SJSA1 (cell line): ENCODE results near the gene TMTC2. TPM values are rescaled to one million over a fixed set of nuclear protein-coding genes. Genes with fewer than 3 reads are reported as not detected.
"Not testable (repeated sequence)": the region's sequence is repeated elsewhere in the genome, so short reads cannot be mapped to it uniquely, and the experiment has no call there.

Experiments
- DNase-seq, 2 experiments: peaks; one replicate each; pipeline ENCODE4 v3.0.0-alpha.2; 2015 to 2020; ENCODE audit warnings: low spot score in 2 of 2, low read depth in 1 of 2
- H3K27ac ChIP-seq: fragments of 250-450 bp; sonication (Bioruptor Pico); 2 replicates; pipeline ENCODE4 v1.5.1; 2020; ENCODE audit warnings: mild to moderate bottlenecking, moderate library complexity
- H3K27me3 ChIP-seq: fragments of 250-450 bp; sonication (Bioruptor Pico); replicated peaks from 2 replicates; pipeline ENCODE4 v1.5.1; 2020; ENCODE audit warnings: mild to moderate bottlenecking, moderate library complexity
- H3K36me3 ChIP-seq: fragments of 250-450 bp; sonication (Bioruptor Pico); 2 replicates; pipeline ENCODE4 v1.5.1; 2020; ENCODE audit warnings: mild to moderate bottlenecking
- H3K4me1 ChIP-seq: fragments of 250-450 bp; sonication (Bioruptor Pico); replicated peaks from 2 replicates; pipeline ENCODE4 v1.6.1; 2021; ENCODE audit warnings: mild to moderate bottlenecking
- H3K4me3 ChIP-seq: fragments of 250-450 bp; sonication (Bioruptor Pico); 2 replicates; pipeline ENCODE4 v1.5.1; 2020; ENCODE audit warnings: mild to moderate bottlenecking
- H3K9me3 ChIP-seq: fragments of 250-450 bp; sonication (Bioruptor Pico); replicated peaks from 2 replicates; pipeline ENCODE4 v1.5.1; 2020; ENCODE audit warnings: mild to moderate bottlenecking
- total RNA-seq: library from RNA; depleted of rRNA; stranded (reverse); fragments of >200 nt; shearing (Covaris generic); gene quantifications from 2 replicates; pipeline ENCODE4 v1.2.3, GENCODE V29; 2014

TMTC2 gene
- total RNA-seq, 1 experiment from 2014 or later = 0.13 TPM

DNA sequence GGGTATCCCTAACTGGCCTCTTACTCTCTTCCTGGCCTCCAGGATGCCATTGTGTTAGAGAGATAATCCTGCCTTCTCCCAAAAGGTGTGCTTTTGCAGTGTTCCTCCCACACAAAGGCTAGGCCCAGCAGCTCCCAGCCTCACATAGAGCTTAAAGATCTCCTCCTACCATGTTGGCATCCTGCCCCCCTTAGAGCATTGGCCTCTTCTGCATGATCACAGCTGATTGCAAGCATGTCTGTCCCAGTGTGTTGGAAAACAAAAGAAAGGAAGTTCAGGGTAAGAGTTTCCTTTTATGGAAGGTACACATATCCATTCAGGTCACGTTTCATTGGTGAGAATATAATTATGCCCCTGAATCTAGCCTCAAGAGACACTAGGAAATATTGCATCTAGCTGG, 405.4 kb downstream of the TMTC2 start:
- no peaks in the 10 kb centered on the region for H3K36me3 ChIP-seq
- H3K27me3 ChIP-seq = no peaks in the 10 kb centered on the region
- peaks cover 7% of the 10 kb centered on the region; the same call in 1 of the 2 replicates for H3K9me3 ChIP-seq
- DNase-seq = no peak
- H3K4me3 ChIP-seq = no peak overlapping the region
- H3K27ac ChIP-seq = no peak overlapping the region
- no peaks in the 10 kb centered on the region for H3K4me1 ChIP-seq

DNA sequence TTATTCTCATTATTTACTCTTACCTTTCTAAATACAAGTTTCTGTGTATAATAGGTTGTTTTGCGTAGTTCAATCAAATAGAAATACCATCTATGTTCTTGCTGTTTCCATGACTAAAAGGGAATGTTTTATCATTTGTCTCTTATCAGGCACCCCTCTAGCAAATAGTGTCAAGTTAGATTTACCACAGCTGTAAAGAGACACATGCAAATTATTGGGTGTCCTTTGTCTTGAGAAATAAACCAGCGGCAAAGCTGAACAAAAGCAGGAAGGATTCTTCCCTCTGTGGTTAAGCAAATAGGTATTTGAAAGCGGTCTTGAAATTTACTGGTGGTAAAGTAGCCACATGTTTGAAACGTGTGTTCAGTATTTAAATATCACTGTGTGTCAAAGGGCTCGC, 405.9 kb downstream of the TMTC2 start:
- Histone ChIP-seq H3K27ac (no peak overlapping the region), H3K27me3 (no peaks in the 10 kb centered on the region), H3K4me3 (no peak overlapping the region), H3K4me1 (no peaks in the 10 kb centered on the region), H3K9me3 (peaks cover 7% of the 10 kb centered on the region; the same call in 1 of the 2 replicates), H3K36me3 (no peaks in the 10 kb centered on the region)
- DNase-seq = no peak

- no peaks in the 10 kb centered on the region for H3K27me3 ChIP-seq
- no peaks in the 10 kb centered on the region for H3K4me1 ChIP-seq
- no peak for DNase-seq
- no peaks in the 10 kb centered on the region for H3K36me3 ChIP-seq
- H3K4me3 ChIP-seq = no peak overlapping the region
- H3K9me3 ChIP-seq = peaks cover 7% of the 10 kb centered on the region; the same call in 1 of the 2 replicates
- no peak overlapping the region for H3K27ac ChIP-seq
These were observed 406.7 kb downstream of the TMTC2 start for GRCh38 chr12:83093426-83093825.

GRCh38 chr12:83097643-83098342, 411.1 kb downstream of the TMTC2 start:
- Histone ChIP-seq H3K36me3 (no peaks in the 10 kb centered on the region), H3K27ac (no peak overlapping the region), H3K4me3 (no peak overlapping the region), H3K4me1 (no peaks in the 10 kb centered on the region), H3K27me3 (no peaks in the 10 kb centered on the region), H3K9me3 (0 out of 2 replicates have a peak, but pooled peaks cover 7% of the 10 kb centered on the region)
- no peak for DNase-seq

GRCh38 chr12:83099436-83099835, 412.7 kb downstream of the TMTC2 start:
- no peaks in the 10 kb centered on the region for H3K36me3 ChIP-seq
- no peaks in the 10 kb centered on the region for H3K27me3 ChIP-seq
- H3K9me3 ChIP-seq = 0 out of 2 replicates have a peak, but pooled peaks cover 2% of the 10 kb centered on the region
- DNase-seq = no peak
- H3K27ac ChIP-seq = no peak overlapping the region
- no peak overlapping the region for H3K4me3 ChIP-seq
- H3K4me1 ChIP-seq = no peaks in the 10 kb centered on the region

DNA sequence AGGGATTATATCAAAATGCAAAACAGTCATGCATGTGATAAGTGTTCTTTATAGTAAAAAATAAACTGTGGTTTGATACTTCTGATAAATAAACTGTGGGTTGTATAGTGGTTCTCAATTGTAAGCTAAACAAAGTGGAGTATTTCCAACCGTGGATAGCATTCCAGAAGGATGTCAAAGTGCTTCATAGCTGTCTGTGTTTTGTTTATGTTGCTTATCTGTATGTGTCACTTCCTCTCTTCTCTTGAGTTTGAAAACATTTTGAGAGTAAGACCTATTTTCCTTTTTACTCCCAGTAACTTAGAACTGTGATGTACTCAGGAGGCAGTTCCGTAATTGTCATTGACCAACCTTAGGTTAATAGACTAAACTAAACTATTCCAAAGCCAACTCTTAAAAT, 415.8 kb downstream of the TMTC2 start:
- no peak overlapping the region for H3K4me3 ChIP-seq
- H3K36me3 ChIP-seq = no peaks in the 10 kb centered on the region
- no peaks in the 10 kb centered on the region for H3K27me3 ChIP-seq
- H3K4me1 ChIP-seq = no peaks in the 10 kb centered on the region
- no peak for DNase-seq
- no peak overlapping the region for H3K27ac ChIP-seq
- H3K9me3 ChIP-seq = no peaks in the 10 kb centered on the region

- no peaks in the 10 kb centered on the region for H3K36me3 ChIP-seq
- H3K9me3 ChIP-seq = no peaks in the 10 kb centered on the region
- no peaks in the 10 kb centered on the region for H3K4me1 ChIP-seq
- no peak overlapping the region for H3K27ac ChIP-seq
- H3K4me3 ChIP-seq = no peak overlapping the region
- no peak for DNase-seq
- H3K27me3 ChIP-seq = no peaks in the 10 kb centered on the region
These were observed 420.2 kb downstream of the TMTC2 start for GRCh38 chr12:83106873-83107272.

- Histone ChIP-seq H3K27ac (no peak overlapping the region), H3K4me1 (no peaks in the 10 kb centered on the region), H3K27me3 (no peaks in the 10 kb centered on the region), H3K9me3 (no peaks in the 10 kb centered on the region), H3K36me3 (no peaks in the 10 kb centered on the region), H3K4me3 (no peak overlapping the region)
- no peak for DNase-seq
These were observed 423.7 kb downstream of the TMTC2 start for GRCh38 chr12:83110424-83110823.

GRCh38 chr12:83113945-83114344, 427.2 kb downstream of the TMTC2 start:
- Histone ChIP-seq H3K4me3 (no peak overlapping the region), H3K27me3 (no peaks in the 10 kb centered on the region), H3K9me3 (0 out of 2 replicates have a peak, but pooled peaks cover 3% of the 10 kb centered on the region), H3K36me3 (no peaks in the 10 kb centered on the region), H3K27ac (no peak overlapping the region), H3K4me1 (no peaks in the 10 kb centered on the region)
- no peak for DNase-seq

GRCh38 chr12:83114966-83115365, 428.3 kb downstream of the TMTC2 start:
- 0 out of 2 replicates have a peak, but pooled peaks cover 3% of the 10 kb centered on the region for H3K9me3 ChIP-seq
- no peak overlapping the region for H3K4me3 ChIP-seq
- no peaks in the 10 kb centered on the region for H3K36me3 ChIP-seq
- no peak overlapping the region for H3K27ac ChIP-seq
- DNase-seq = no peak
- H3K4me1 ChIP-seq = no peaks in the 10 kb centered on the region
- no peaks in the 10 kb centered on the region for H3K27me3 ChIP-seq

DNA sequence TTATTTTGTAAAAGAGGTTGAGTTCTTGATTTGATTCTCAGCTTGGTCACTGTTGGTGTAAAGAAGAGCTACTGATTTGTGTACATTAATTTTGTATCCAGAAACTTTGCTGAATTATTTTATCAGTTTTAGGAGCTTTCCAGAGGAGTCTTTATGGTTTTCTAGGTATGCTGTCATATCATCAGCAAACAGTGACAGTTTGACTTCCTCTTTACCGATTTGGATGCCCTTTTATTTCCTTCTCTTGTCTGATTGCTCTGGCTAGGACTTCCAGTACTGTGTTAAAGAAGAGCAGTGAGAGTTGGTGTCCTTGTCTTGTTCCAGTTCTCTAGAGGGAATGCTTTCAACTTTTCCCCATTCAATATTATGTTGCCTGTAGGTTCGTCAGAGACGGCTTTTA, 431.2 kb downstream of the TMTC2 start:
- H3K36me3 ChIP-seq, DNase-seq, H3K27ac ChIP-seq, H3K4me1 ChIP-seq, H3K9me3 ChIP-seq, H3K27me3 ChIP-seq, H3K4me3 ChIP-seq: not testable (repeated sequence)

- Histone ChIP-seq H3K36me3 (no peaks in the 10 kb centered on the region), H3K27ac (no peak overlapping the region)
- no peak for DNase-seq
These were observed 435.4 kb downstream of the TMTC2 start for GRCh38 chr12:83121897-83122622.

GRCh38 chr12:83122623-83122934, 435.9 kb downstream of the TMTC2 start:
- H3K27ac ChIP-seq = no peak overlapping the region
- no peaks in the 10 kb centered on the region for H3K36me3 ChIP-seq
- no peaks in the 10 kb centered on the region for H3K27me3 ChIP-seq
- no peak overlapping the region for H3K4me3 ChIP-seq
- DNase-seq = no peak
- H3K4me1 ChIP-seq = no peaks in the 10 kb centered on the region
- no peaks in the 10 kb centered on the region for H3K9me3 ChIP-seq

More at GRCh38 chr12:83121897-83122622, 435.4 kb downstream of the TMTC2 start:
- no peak overlapping the region for H3K4me3 ChIP-seq
- no peaks in the 10 kb centered on the region for H3K4me1 ChIP-seq
- H3K9me3 ChIP-seq = no peaks in the 10 kb centered on the region
- H3K27me3 ChIP-seq = no peaks in the 10 kb centered on the region

DNA sequence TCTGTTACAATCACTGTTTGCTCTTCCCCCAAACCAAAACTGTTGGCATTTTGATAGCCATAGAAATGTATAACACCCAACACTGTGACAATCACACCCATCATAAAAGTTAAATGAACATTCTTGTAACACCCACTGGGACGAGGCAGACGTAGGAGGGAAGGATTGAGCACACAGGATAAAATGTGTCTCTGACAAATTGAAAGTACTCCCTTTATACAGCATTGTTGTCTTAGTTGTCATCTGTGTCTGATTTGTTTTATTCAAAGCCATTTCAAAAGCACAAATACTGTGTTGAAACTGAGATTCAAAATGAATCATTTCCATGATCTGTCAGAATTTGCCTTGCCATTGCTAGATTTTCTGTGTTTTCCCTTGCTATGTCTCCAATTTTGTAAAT, 436.3 kb downstream of the TMTC2 start:
- Histone ChIP-seq H3K4me3 (no peak overlapping the region), H3K27me3 (no peaks in the 10 kb centered on the region)

More for the DNA sequence above, 436.3 kb downstream of the TMTC2 start:
- no peaks in the 10 kb centered on the region for H3K9me3 ChIP-seq
- DNase-seq = no peak
- no peaks in the 10 kb centered on the region for H3K4me1 ChIP-seq
- no peaks in the 10 kb centered on the region for H3K36me3 ChIP-seq
- H3K27ac ChIP-seq = no peak overlapping the region
